GM10266 (cell line): ENCODE measurements around the gene IRF2BP1.

Source experiments
- DNase-seq: peaks from one replicate; pipeline ENCODE4 v3.0.0; 2012; ENCODE audit errors: extremely low spot score
- CTCF ChIP-seq: IDR thresholded peaks from 2 replicates; pipeline ENCODE4 v1.5.1; 2012; ENCODE audit warnings: mild to moderate bottlenecking, low read depth; ENCODE audit not compliant: control insufficient read depth, insufficient read depth; ENCODE audit errors: missing control alignments

Gene IRF2BP1

GRCh38 chr19:45883881-45884681, 1.9 kb downstream of the IRF2BP1 start:
- no peak for DNase-seq
- TF ChIP-seq CTCF, result no peak

GRCh38 chr19:45883586-45883880, 2.4 kb downstream of the IRF2BP1 start:
- no peak for TF ChIP-seq CTCF
- DNase-seq, result no peak

- DNase-seq, result peak; percentile 92
- TF ChIP-seq CTCF, result peak; percentile 100
These were observed 3.0 kb downstream of the IRF2BP1 start for GRCh38 chr19:45882652-45883585.

GRCh38 chr19:45881909-45882528, 3.9 kb downstream of the IRF2BP1 start:
- DNase-seq, result no peak
- no peak for TF ChIP-seq CTCF

- TF ChIP-seq CTCF, result no peak
These were observed 4.6 kb downstream of the IRF2BP1 start for GRCh38 chr19:45881082-45881908.

GRCh38 chr19:45879971-45880370, 6.0 kb downstream of the IRF2BP1 start:
- DNase-seq, result no peak
- no peak for TF ChIP-seq CTCF

More at GRCh38 chr19:45881082-45881908, 4.6 kb downstream of the IRF2BP1 start:
- DNase-seq, result no peak
